NCI-H1105 treated with DMSO at 0.1 percent for 48 hours (cell line): ENCODE data around the gene NRXN3.

Experiments used
- DNase-seq: peaks from one replicate; lab custom pipeline; 2025; lab: John Stamatoyannopoulos, UW

The NRXN3 gene

DNA sequence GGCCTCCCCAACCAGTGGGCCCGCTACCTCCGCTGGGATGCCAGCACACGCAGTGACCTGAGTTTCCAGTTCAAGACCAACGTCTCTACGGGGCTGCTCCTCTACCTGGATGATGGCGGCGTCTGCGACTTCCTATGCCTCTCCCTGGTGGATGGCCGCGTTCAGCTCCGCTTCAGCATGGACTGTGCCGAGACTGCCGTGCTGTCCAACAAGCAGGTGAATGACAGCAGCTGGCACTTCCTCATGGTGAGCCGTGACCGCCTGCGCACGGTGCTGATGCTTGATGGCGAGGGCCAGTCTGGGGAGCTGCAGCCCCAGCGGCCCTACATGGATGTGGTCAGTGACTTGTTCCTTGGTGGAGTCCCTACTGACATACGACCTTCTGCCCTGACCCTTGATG is 73.0 kb downstream of the NRXN3 start:
- DNase-seq = no peak

DNA sequence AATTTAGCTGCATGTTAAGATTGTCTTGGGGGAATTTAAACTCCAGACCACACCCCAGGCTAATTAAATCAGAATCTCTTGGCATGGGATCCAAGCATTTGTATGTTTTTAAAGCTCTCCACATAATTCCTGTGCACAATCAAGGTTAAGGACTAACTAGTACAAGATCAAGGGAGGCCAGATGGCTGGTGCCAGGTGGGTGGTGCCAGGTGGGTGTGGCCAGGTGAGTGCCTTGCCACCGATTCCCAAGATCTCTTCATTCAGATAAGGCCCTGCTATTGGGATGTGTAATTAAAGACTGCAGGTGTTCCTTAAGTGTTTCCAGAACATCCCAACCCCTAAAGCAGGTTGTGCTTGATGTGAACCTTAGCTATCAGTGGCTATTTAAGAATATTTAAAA is 75.1 kb downstream of the NRXN3 start:
- DNase-seq = peak; percentile 28

DNA sequence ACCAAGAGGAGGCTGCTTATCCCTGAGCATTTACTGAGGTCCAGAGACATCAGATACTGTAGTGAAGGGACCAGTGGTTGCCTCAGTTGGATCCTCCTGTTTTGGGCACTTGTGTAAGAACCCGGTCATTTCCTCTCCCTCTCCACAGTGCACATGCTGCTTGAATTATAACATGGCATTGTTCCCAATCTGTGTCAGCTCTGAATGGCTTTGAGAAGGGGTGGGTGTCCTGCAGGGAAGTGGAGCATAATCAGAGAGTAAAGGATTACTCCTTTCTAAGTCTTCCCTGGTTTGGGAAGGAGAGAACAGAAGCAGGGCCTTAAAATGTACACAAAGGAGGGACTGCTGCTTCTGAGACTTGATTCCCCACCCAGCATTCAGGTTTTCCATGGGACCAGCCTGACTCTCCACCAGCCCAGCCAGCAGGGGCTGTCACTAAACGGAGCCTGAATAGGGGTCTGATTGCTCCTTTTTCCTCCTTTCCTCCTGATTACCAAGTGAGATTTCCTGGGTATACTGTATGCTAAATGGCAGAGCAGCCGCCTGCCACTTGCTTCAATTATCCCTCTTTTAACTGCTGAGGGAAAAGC is 78.4 kb downstream of the NRXN3 start:
- no peak for DNase-seq

DNA sequence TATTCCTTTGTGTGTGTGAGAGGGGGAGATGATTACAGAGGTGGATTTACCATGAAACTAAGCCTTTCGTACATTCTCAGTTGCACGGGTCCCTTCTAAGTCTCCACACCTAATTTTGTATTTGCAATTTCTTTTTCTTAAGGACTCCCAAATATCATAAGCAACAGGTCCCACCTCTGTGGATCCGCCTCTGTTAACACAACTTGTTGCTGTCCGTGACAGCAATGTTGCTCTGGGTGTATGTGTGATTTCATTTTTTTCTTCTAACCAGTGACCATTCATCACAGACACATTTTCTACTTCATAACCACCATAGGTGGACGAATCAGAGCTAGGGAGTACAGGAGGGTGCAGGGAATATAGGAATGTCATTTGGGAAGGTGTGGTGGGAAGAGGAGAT is 81.1 kb downstream of the NRXN3 start:
- DNase-seq = no peak

DNA sequence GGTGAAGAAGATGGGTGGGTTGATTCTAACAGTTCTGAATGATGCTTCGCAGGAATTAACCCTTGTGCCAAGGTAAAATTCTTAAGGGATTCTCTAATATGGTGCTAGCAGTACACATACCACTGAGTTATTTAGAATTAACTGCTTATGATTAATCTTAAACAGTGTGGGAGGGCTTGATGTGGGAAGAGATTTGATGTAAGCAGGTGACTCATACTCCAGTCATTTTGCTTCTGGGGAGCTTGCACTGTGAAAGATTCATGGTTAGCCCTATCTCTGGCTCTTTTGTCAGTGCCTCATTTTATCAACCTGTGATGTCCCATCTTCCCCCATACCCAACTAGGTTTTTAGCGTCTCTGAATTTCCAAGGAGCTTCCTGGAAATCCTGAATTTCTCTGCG is 83.8 kb downstream of the NRXN3 start:
- DNase-seq = no peak

DNA sequence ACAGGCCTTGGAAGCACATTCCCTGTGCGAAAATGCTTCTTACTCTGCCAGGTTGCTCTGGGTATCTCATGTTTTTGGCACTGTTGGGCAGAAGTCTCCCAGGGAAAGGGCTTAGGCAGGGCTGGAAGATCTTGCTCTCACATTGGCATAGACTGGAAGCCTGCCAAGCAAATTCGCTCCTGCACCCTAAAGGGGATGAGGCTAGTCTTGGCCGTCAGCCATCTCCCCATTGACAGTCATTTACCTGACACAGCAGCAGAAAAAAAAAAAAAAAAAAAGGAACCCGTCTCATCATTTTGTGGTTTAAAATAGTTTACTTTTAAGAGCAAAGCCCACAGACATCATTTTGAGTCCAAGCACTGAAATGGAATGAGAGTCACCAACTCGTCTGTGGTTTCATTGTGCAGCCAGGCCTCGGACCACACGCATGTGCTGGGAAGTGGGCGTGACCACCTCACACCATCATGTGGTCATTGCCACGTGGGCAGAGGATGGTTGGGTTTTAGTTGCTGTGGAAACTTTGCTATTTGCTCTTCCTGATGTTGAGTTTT is 84.8 kb downstream of the NRXN3 start:
- DNase-seq = peak; percentile 97

DNA sequence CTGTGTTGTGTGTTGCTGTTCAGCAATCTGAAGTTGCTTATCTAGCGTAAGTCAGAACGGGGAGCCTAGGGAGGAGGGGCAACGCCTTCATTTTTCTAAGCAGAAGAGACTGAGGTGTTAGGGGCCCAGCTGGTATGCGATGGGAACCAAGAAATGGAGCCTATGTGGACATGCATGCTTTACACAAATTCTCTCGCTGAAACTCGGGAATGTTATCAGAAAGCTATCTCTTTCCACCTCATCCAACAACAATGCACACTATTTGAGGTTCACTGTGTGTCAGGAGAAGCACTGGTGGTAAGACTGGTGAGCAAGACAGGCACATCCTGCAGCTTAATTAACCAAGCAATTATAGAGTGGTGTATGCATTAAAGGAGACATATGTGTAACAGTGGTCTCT is 89.7 kb downstream of the NRXN3 start:
- no peak for DNase-seq

DNA sequence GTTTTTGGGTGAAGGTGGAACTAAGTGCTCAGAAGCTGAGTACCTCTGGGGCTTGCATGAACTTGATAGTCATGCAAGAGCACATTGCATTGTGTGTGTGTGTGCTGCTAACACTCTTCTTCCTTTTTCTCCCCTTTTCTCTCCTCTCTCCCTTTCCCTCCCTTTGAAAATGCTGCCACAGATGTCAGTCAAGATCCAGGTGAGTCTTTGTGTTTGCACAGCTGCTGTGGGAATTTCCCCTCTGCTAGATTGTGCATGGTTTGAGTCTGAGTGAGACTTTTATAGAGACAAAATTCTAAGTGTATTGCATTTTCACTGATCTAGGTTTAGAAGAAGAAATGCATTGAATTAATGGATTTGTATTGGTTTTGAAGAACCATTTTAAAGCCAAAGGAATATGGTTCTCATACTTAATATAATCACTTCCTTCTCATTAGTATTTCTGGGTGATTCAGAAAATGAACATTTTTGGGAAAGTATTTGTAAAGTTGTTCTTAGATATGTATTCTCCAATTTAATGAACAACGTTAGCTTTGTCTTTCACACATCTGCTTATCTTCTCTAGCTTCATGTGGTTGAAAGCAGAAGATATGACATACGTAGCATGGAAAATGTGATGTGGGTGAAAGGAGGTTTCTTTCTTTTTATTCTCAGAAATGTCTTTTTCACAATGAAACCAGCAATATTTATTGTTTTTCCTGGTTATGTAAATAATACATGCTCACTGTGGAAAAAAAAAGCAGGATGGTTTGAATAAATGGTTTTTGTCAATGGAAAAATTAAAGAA is 108.5 kb downstream of the NRXN3 start:
- peak; percentile 91 for DNase-seq

DNA sequence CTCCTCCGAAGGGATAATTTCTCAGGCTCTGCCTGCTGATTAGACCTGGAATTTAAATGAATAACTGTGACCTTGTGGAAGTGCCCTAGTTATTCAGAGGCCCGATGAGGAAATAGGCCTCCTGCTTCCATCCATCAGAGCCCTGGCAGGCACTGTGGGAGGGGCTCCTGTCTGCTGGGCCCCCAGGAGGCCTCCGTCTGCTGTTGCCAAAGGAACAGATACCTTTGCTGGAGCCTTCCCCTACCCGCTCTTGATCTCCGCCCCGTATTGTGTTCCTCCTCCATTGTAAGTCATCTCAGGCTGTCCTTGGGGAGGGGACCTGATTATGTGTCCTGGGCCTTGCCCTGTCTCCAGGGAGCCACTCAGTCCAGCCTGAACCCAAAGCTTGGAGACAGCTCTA is 112.3 kb downstream of the NRXN3 start:
- no peak for DNase-seq

DNA sequence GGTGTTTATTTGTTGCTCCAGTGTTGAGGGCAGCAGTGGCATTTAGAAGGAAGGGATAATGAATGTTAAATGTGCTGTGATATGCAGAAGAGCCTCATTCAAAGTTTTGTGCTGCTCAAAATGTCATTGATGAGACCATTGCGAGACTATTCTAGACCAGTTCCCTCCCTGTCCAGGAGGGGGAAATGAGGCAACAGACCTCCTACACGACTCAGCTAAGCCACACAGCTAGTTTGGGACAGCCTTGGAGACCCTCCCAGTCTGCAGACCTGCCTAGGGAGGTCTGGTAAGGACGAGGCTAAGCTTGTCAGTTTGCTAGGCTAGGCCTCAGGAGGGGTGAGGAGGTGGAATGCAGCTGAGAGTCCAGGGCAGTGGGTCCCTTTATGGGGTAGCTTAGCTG is 116.0 kb downstream of the NRXN3 start:
- DNase-seq = no peak

DNA sequence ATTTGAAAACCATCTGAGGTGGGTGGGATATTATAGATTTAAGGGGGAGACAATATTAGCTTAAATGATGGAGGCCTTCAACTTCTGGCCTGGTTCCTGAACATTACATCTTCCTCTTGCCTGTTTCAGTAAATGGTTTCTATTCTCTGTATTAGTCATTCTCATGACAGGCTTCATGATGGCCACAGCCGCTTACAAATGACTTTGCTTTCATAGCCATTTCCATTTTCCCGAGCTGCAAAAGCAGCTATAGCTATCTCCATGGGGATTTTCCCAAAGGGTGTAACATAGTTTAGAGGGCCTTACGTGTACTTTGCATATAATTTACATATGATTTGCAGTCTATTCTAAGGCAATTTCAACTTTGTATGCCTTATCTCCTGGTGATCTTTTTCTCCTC is 121.8 kb downstream of the NRXN3 start:
- no peak for DNase-seq

DNA sequence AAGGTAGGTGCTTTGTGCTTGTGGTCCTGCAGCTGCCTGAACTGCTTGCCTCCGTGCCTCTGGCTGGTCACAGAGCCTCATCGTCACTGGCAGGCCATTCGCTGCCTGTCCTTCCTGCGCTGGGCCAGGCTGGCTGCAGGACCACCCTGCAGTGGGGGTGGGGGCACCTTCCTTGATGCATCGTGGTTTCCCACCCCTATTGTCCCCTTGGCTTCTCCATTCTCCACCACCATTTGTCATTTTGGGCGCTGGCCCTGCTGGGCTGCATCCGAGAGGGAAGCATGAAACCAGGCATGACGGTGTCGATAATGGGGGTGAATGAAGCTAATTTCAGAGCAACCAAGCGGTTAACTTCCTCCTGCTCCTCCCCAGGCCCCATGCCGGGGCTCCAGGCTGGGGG is 127.7 kb downstream of the NRXN3 start:
- no peak for DNase-seq

DNA sequence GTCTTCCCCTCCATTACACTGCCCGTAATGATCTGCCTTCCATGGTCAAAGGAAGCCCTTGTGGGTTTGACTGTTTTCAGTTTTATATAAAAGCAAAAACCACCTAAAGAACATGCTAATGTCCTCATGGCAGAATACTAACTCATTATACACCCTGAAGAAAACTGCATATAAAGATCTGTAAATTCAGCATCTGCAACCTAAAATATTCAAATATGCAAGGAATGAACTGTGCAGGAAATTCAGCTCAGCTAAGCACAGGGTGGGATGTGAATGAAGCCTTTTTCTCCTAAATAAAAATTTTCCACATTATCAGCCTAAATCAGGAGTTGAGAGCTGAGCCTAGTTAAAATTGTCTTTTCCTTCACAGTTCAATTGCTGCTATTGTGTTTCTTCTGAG is 128.1 kb downstream of the NRXN3 start:
- DNase-seq = no peak

DNA sequence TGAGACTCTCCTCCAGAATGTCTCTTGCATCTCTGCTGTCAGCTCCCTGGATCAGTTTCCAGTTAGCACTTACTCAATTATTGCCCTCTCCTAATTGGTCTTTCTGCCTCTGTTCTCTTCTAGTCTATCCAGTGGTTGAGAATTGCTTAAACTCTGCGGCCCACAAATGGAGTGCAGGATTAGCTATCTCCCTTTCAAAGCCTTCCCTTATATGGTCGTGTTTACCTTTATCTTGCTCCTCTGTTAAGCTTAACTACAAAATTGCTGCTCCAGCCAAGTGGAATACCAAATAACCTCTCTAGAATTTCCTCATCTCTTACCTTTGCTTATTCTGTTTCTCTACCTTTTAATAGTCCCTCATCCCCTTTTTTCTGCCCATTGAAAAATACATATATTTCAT is 132.7 kb downstream of the NRXN3 start:
- peak; percentile 21 for DNase-seq

DNA sequence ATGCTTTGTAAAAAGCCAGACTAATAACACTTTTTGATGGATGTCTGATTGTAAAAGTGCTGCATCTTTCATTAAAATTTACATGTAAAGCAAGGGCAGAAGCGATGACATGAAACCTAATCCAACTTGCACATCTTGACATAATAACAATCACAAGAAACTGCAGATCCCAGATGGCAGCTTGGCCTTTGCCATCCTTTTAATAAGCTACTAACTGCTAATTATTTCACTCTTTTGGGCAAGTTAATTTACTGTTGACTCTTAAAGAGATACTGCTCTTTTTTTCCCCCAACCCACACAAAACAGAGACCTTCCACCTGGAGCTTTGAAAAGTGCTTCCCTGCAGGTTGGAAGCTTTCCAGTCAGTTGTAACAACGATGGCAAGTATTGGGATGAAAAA is 137.5 kb downstream of the NRXN3 start:
- DNase-seq = peak; percentile 98

DNA sequence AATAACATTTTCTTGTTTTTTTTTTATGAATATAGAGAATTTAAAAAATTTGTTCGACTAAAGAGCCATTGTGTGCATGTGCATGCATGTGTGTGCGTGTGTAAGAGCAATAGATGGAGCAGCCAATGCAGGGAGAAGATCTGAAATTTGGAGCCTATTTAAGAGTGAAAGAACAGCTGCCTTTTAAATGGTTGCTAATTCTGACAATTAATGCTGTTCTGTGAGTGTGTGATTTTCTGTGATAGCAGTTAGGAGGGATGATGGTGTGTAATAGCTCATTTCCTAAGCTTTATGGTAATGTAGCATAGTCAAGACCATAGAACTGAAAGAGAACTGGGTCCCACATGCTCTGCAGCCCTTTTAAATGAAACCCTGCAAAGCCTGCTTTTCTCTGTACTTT is 137.9 kb downstream of the NRXN3 start:
- peak; percentile 96 for DNase-seq

DNA sequence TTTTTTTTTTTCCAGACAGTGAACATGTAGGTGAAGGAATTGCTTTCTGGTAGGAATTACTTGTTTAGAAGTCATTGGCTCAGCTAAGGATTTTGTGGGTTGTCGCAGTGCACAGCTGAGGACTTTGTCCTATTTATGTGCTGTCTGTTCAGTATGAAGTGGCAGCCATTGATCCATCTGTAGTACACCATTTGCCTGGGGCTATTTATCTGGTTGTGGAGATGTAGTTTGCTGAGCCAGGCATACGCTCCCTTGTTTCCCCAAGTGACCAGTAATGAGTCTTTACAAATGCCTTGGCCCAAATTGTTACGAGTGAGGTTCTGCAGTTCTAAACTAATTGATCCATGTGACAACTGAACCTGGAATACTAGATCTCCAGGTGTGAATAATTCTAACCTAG is 140.1 kb downstream of the NRXN3 start:
- no peak for DNase-seq

DNA sequence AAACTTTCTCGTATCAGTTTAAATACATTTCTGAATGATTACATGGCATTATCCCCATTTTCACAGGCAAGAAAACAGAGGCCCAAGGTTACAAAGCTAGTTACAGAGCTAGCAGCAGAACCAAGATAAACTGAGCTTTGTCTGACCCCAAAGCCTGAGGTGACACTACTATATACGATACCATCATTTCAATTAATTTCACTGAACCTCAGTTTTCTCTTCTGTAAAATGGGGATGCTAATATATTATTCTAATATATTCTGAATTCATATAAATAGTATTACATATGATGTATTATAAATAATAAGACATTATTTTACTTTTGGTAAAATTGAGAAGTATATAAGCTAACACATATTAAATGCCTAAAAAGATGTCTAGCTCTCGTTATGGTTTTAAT is 143.3 kb downstream of the NRXN3 start:
- DNase-seq = no peak

DNA sequence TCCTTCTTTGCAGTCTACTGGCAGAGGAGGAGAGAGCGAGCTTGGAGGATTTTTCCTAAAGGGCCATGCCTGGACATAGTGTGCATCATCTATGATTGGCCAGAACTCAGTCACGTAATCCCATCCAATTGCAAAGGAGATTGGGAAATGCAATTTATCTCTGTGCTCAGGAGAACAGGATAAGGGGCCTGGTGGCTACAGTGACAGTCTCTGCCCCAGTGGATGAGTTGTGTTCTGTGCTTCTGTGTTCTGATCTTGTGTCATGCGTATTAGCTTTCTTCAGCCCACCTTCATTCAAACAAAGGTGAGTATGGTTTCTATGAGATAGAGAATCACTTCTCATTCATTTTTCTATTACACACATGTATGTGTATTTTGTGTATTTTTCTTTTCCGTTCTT is 144.3 kb downstream of the NRXN3 start:
- DNase-seq = no peak

DNA sequence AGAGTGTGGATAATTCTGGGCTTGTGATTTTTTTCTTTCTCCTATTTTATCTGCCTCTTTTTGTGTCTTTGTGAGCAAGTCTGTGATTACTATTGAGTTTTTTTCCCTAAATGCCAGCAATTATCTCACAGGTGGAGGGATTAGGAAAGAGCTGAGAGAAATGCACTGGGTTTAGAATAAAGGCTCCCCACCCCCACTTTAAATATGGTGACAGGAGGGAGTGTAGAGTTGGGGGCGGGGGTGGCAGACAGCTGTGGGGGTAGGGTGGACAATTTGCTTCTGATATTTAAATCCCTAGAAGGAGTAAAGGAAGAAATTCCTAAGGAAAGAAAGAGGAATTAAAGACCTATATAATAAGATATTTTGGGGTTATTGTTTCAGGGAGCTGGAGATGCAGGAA is 145.9 kb downstream of the NRXN3 start:
- DNase-seq = peak; percentile 57

DNA sequence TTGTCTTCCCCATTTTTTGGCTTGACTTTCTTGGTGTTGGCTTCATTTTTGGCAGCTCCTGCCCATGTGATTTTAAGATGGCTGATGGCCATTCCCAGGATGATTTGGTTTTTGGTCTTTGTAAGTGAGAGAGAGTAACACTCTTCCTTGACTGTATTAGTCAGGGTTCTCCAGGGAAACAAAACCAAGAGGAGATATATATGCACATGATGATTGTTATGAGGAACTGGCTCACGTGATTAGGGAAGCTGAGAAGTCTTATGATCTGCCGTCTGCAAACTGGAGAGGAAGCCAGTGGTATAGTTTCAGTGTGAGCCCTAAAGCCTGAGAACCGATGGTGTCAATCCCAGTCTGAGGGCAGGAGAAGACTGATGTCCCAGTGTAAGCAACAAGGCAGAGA is 146.6 kb downstream of the NRXN3 start:
- DNase-seq = no peak

DNA sequence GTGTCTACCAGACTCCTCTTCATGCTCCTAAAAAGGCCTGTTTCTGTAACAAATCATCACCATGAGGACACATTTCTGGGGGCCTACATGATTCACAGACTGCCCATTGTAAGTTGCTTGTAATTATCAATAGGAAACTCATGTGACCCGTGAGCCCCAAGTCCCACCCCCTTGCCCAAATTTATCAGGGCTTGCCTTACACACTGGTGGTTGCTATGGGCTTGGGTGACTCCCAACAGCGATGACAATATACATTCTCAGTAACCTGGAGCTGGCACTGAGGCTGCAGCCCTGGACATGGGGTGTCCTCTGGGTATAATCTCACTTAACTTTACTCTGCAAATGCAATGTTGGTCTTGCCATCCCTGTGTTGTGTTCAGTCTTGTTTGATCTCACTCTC is 149.2 kb downstream of the NRXN3 start:
- DNase-seq = no peak

DNA sequence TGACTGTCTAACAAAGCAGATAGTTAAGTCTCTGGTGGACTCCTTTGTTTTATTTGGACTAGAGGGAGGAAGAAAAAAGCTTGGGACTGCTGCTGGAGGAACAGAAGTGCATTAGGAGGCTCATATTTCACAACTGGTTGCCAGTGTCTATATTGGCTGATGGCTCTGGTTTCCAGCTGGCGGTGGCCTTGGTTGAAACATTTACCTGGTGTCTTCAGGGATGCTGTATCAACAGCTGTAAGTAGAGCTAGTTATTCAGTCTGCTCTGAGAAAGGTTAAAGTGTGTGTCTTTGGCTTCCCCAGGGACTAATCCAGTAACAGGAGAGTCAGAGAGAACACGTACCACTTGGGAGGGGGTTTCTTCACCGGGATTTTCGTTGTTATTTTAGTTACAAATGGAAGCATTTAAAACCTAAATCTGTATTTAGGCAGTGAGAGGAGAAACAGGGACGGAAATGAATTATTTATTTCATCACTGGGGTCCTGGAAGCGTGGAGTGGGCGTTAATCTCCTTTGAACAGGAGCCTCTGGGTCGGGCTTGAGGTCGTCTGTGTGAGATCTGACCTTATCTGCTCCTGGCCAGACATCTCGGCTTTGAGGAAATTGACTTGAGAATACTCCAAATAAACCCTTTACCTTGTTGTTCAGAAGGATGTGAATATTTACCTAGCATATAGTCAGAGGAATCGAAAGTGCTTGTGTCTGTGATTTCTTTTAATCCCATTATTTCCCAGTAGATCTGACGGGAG is 149.9 kb downstream of the NRXN3 start:
- peak; percentile 82 for DNase-seq
